T-helper 1 cell treated with Interleukin-12 subunit alpha and Interleukin-12 subunit beta and Interleukin-4 antibody, amounts not matched to agents 30 ng/mL and 1 ng/mL, for 36 hours (primary cell): ENCODE measurements around the gene CCDC169. TPM values are rescaled to one million over a fixed set of nuclear protein-coding genes. Genes with fewer than 3 reads are reported as not detected.
"Not testable (repeated sequence)": the region's sequence is repeated elsewhere in the genome, so short reads cannot be mapped to it uniquely, and the experiment has no call there.

ENCODE experiments used
- intact Hi-C: fragments of 100-400 bp; cut with micrococcal nuclease; formaldehyde crosslinking; loops from one replicate; pipeline ENCODE4 v1.15.1; 2024
- total RNA-seq: library from RNA; stranded (reverse); gene quantifications from 2 replicates; pipeline ENCODE4 v1.2.3, GENCODE V29; 2022

Gene CCDC169
- total RNA-seq, 1 donor from 2014 or later = not detected

GRCh38 chr13:36319793-36320192 lies 22.2 kb upstream of the CCDC169 start:
- intact Hi-C loops = not testable (repeated sequence)

GRCh38 chr13:36313047-36313969 lies 15.7 kb upstream of the CCDC169 start:
- intact Hi-C loops = no loop called here

- intact Hi-C loops = no loop called here
Observed at GRCh38 chr13:36310417-36311108, 12.9 kb upstream of the CCDC169 start.

- intact Hi-C loops = no loop called here
Observed at GRCh38 chr13:36302289-36302688, 4.7 kb upstream of the CCDC169 start.

GRCh38 chr13:36299469-36299868 lies 1.9 kb upstream of the CCDC169 start:
- intact Hi-C loops = loop anchor here (5.0 kb wide), 3 partner anchors 123 to 698 kb away; partner anchors contain the start of genes ALG5 and RFXAP

- intact Hi-C loops = loop anchor here (5.0 kb wide), 3 partner anchors 124 to 699 kb away; partner anchors contain the start of genes ALG5 and RFXAP
Observed at GRCh38 chr13:36298535-36299068, 988 bp upstream of the CCDC169 start.

- intact Hi-C loops = no loop called here
Observed at GRCh38 chr13:36294096-36294495, 3.5 kb downstream of the CCDC169 start.

GRCh38 chr13:36293497-36293896 lies 4.1 kb downstream of the CCDC169 start:
- intact Hi-C loops = no loop called here

- intact Hi-C loops = no loop called here
Observed at GRCh38 chr13:36288794-36289391, 8.7 kb downstream of the CCDC169 start.

- intact Hi-C loops = no loop called here
Observed at GRCh38 chr13:36286006-36286405, 11.6 kb downstream of the CCDC169 start.

GRCh38 chr13:36282821-36283432 lies 14.7 kb downstream of the CCDC169 start:
- intact Hi-C loops = loop anchor here (1.0 to 5.0 kb wide), 7 partner anchors 63 to 784 kb away; partner anchors contain the start of gene SPART

- intact Hi-C loops = no loop called here
Observed at GRCh38 chr13:36275190-36276002, 22.2 kb downstream of the CCDC169 start.

GRCh38 chr13:36273431-36273830 lies 24.2 kb downstream of the CCDC169 start:
- intact Hi-C loops = no loop called here

- intact Hi-C loops = no loop called here
Observed at GRCh38 chr13:36261976-36262375, 35.6 kb downstream of the CCDC169 start.

- intact Hi-C loops = no loop called here
Observed at GRCh38 chr13:36261011-36261410, 36.6 kb downstream of the CCDC169 start.

- intact Hi-C loops = no loop called here
Observed at GRCh38 chr13:36259361-36260137, 38.1 kb downstream of the CCDC169 start.

- intact Hi-C loops = no loop called here
Observed at GRCh38 chr13:36258831-36259230, 38.8 kb downstream of the CCDC169 start.

GRCh38 chr13:36251526-36251925 lies 46.1 kb downstream of the CCDC169 start:
- intact Hi-C loops = no loop called here

- intact Hi-C loops = no loop called here
Observed at GRCh38 chr13:36251017-36251416, 46.6 kb downstream of the CCDC169 start.
